ENCODE data around the gene ZNF319. TPM values are rescaled to one million over a fixed set of nuclear protein-coding genes. Genes with fewer than 3 reads are reported as not detected.

ZNF319 gene
- total RNA-seq, 2 experiments from 2014 or later, result 4.7 to 12.7 TPM

- POLR2A ChIA-PET, result no interaction called here
- H3K27ac ChIP-seq (ENCODE audit: low read depth, low read length, poor library complexity, severe bottlenecking), result no peak overlapping the region
- no peaks in the 10 kb centered on the region for H3K9me3 ChIP-seq (ENCODE audit: low read length)
- H3K79me2 ChIP-seq (ENCODE audit: insufficient read depth, low read depth, low read length), result no peaks in the 10 kb centered on the region
- intact Hi-C loops (cut with micrococcal nuclease; ENCODE audit: unreplicated experiment), result no loop called here
- no peaks in the 10 kb centered on the region for H3K36me3 ChIP-seq (ENCODE audit: insufficient read depth, low read length)
- H2AFZ ChIP-seq (ENCODE audit: low read length), result no peak overlapping the region
- H3K4me1 ChIP-seq (ENCODE audit: insufficient read depth, low read length, poor library complexity, severe bottlenecking), result peaks cover 10% of the 10 kb centered on the region
- no peak for DNase-seq (ENCODE audit: low spot score)
- no peaks in the 10 kb centered on the region for H4K20me1 ChIP-seq (ENCODE audit: insufficient read depth, low read length)
- no peaks in the 10 kb centered on the region for H3K9me2 ChIP-seq (ENCODE audit: insufficient read depth, low read length)
- no peak overlapping the region for H3K4me3 ChIP-seq (ENCODE audit: low read depth, low read length, poor library complexity, severe bottlenecking)
- TF ChIP-seq CTCF (conservative IDR thresholded peaks at IDR 0.05; ENCODE audit: low read length), result no peak
- TF ChIP-seq EZH2phosphoT487 (IDR thresholded peaks at IDR 0.05; ENCODE audit: borderline replicate concordance, low read depth, low read length), result no peak
- H3K4me2 ChIP-seq (ENCODE audit: low read length), result no peak overlapping the region
- CTCF ChIA-PET (ENCODE audit: unreplicated experiment), result interaction anchor here (0.6 kb wide), 1 partner anchor 1921 kb away, joined by 3 read pairs; no protein-coding TSS in a partner anchor
- no TSS peak for BruUV-seq (replicated peaks)
Measured at GRCh38 chr16:57977418-57978069, 22.9 kb downstream of the ZNF319 start.

GRCh38 chr16:57976331-57976796 is 24.1 kb downstream of the ZNF319 start:
- no peak overlapping the region for H2AFZ ChIP-seq (ENCODE audit: low read length)
- DNase-seq (ENCODE audit: low spot score), result no peak
- no peak overlapping the region for H3K4me2 ChIP-seq (ENCODE audit: low read length)
- no peaks in the 10 kb centered on the region for H3K4me1 ChIP-seq (ENCODE audit: insufficient read depth, low read length, poor library complexity, severe bottlenecking)
- intact Hi-C loops (cut with micrococcal nuclease; ENCODE audit: unreplicated experiment), result no loop called here
- BruUV-seq (replicated peaks), result no TSS peak
- no peak overlapping the region for H3K27ac ChIP-seq (ENCODE audit: low read depth, low read length, poor library complexity, severe bottlenecking)
- TF ChIP-seq EZH2phosphoT487 (IDR thresholded peaks at IDR 0.05; ENCODE audit: borderline replicate concordance, low read depth, low read length), result no peak
- POLR2A ChIA-PET, result no interaction called here
- H4K20me1 ChIP-seq (ENCODE audit: insufficient read depth, low read length), result no peaks in the 10 kb centered on the region
- H3K9me2 ChIP-seq (ENCODE audit: insufficient read depth, low read length), result no peaks in the 10 kb centered on the region
- CTCF ChIA-PET (ENCODE audit: unreplicated experiment), result no interaction called here
- H3K9me3 ChIP-seq (ENCODE audit: low read length), result no peaks in the 10 kb centered on the region
- no peaks in the 10 kb centered on the region for H3K79me2 ChIP-seq (ENCODE audit: insufficient read depth, low read depth, low read length)
- no peaks in the 10 kb centered on the region for H3K36me3 ChIP-seq (ENCODE audit: insufficient read depth, low read length)
- no peak overlapping the region for H3K4me3 ChIP-seq (ENCODE audit: low read depth, low read length, poor library complexity, severe bottlenecking)

DNA sequence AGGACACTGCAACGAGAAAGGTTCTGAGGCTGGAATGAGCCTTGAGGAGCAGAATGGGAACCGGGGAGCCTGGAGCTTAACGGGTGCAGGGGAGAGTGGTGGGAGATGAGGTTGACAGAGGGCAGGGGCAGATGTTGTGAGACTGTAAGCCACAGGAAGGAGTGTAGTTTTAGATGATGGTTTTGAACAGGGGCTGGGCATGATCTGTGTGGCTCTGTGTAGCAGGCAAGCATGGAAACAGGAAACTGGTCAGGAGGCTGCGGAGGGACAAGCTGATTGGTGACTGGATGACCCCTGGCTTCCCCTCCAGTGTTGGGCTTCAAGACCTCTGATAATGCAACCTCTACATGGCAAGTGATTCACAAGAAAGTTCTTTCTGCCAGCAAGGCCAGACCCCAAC is 28.2 kb downstream of the ZNF319 start:
- CTCF ChIA-PET (ENCODE audit: unreplicated experiment), result no interaction called here
- Histone ChIP-seq H3K9me3 (ENCODE audit: low read length) (no peaks in the 10 kb centered on the region), H3K36me3 (ENCODE audit: insufficient read depth, low read length) (no peaks in the 10 kb centered on the region), H3K4me1 (ENCODE audit: insufficient read depth, low read length, poor library complexity, severe bottlenecking) (no peaks in the 10 kb centered on the region), H3K9me2 (ENCODE audit: insufficient read depth, low read length) (no peaks in the 10 kb centered on the region), H3K27ac (ENCODE audit: low read depth, low read length, poor library complexity, severe bottlenecking) (no peak overlapping the region), H4K20me1 (ENCODE audit: insufficient read depth, low read length) (no peaks in the 10 kb centered on the region), H3K79me2 (ENCODE audit: insufficient read depth, low read depth, low read length) (no peaks in the 10 kb centered on the region), H2AFZ (ENCODE audit: low read length) (no peak overlapping the region), H3K4me3 (ENCODE audit: low read depth, low read length, poor library complexity, severe bottlenecking) (no peak overlapping the region), H3K4me2 (ENCODE audit: low read length) (no peak overlapping the region)
- DNase-seq (ENCODE audit: low spot score), result no peak
- no TSS peak for BruUV-seq (replicated peaks)
- POLR2A ChIA-PET, result interaction anchor here (0.6 kb wide), 1 partner anchor 245 kb away, joined by 3 read pairs; no protein-coding TSS in a partner anchor
- intact Hi-C loops (cut with micrococcal nuclease; ENCODE audit: unreplicated experiment), result no loop called here
- TF ChIP-seq EZH2phosphoT487 (IDR thresholded peaks at IDR 0.05; ENCODE audit: borderline replicate concordance, low read depth, low read length) (no peak), CTCF (conservative IDR thresholded peaks at IDR 0.05; ENCODE audit: low read length) (no peak)

Data from OCI-LY7 (cell line).